ENCODE results near the gene MCTP2.
"Not testable (repeated sequence)": the region's sequence is repeated elsewhere in the genome, so short reads cannot be mapped to it uniquely, and the experiment has no call there.

DNA sequence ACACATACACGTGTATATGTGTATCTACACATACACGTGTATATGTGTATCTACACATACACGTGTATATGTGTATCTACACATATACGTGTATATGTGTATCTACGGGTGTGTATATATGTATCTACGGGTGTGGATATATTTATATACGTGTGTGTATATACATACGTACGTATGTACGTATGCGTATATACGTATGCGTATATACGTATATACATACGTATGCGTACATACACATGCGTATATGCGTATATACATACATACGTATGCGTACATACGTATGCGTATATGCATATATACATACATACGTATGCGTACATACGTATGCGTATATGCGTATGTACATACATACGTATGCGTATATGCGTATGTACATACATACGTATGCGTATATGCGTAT lies 11.6 kb downstream of the MCTP2 start:
- TF ChIP-seq, protein P1, sequence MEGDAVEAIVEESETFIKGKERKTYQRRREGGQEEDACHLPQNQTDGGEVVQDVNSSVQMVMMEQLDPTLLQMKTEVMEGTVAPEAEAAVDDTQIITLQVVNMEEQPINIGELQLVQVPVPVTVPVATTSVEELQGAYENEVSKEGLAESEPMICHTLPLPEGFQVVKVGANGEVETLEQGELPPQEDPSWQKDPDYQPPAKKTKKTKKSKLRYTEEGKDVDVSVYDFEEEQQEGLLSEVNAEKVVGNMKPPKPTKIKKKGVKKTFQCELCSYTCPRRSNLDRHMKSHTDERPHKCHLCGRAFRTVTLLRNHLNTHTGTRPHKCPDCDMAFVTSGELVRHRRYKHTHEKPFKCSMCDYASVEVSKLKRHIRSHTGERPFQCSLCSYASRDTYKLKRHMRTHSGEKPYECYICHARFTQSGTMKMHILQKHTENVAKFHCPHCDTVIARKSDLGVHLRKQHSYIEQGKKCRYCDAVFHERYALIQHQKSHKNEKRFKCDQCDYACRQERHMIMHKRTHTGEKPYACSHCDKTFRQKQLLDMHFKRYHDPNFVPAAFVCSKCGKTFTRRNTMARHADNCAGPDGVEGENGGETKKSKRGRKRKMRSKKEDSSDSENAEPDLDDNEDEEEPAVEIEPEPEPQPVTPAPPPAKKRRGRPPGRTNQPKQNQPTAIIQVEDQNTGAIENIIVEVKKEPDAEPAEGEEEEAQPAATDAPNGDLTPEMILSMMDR (IDR thresholded peaks at IDR 0.05): not testable (repeated sequence)
- TF ChIP-seq ZFX (IDR thresholded peaks at IDR 0.05; ENCODE audit: borderline replicate concordance): not testable (repeated sequence)
